ENCODE results near the gene RSPO3. TPM values are rescaled to one million over a fixed set of nuclear protein-coding genes. Genes with fewer than 3 reads are reported as not detected.

The RSPO3 gene
- total and polyA plus RNA-seq, 9 of the 15 experiments (the other 6 are each of a cell fraction or from before 2014, with no cell fraction given), result not detected

- TF ChIP-seq TEAD1 (CRISPR knock-in tag; IDR thresholded peaks at IDR 0.05), result no peak
- no peak for TF ChIP-seq YBX1 (IDR thresholded peaks at IDR 0.05)
- no peak for TF ChIP-seq ZNF408 (CRISPR knock-in tag; IDR thresholded peaks at IDR 0.05; ENCODE audit: low read depth)
- TF ChIP-seq CCNT2 (IDR thresholded peaks at IDR 0.05; ENCODE audit: borderline replicate concordance, extremely low read depth, insufficient read length, low read depth, low read length), result no peak
- TF ChIP-seq ZNF639 (CRISPR knock-in tag; conservative IDR thresholded peaks at IDR 0.05 in 1 of 2, IDR thresholded peaks at IDR 0.05 in 1 of 2), result no peak
- peak; percentile 96 for TF ChIP-seq STAG1 (CRISPR knock-in tag; IDR thresholded peaks at IDR 0.05; ENCODE audit: borderline replicate concordance)
- peak; percentile 68 for TF ChIP-seq DEAF1 (CRISPR knock-in tag; IDR thresholded peaks at IDR 0.05)
- no peak for TF ChIP-seq HDAC6 (IDR thresholded peaks at IDR 0.05; ENCODE audit: low read depth, low read length)
- no peak for TF ChIP-seq HNRNPLL (IDR thresholded peaks at IDR 0.05; ENCODE audit: low read depth, low read length, poor library complexity, severe bottlenecking)
- no peak for TF ChIP-seq ZKSCAN3 (CRISPR knock-in tag; IDR thresholded peaks at IDR 0.05)
- no peak for TF ChIP-seq ZNF121 (CRISPR knock-in tag; conservative IDR thresholded peaks at IDR 0.05)
- no peak for TF ChIP-seq STAT5B (CRISPR knock-in tag; IDR thresholded peaks at IDR 0.05)
- TF ChIP-seq CREB3L1 (IDR thresholded peaks at IDR 0.05; ENCODE audit: borderline replicate concordance, low read depth), result no peak
- no peak for TF ChIP-seq ZNF280B (CRISPR knock-in tag; IDR thresholded peaks at IDR 0.05)
- no peak for TF ChIP-seq SMARCE1 (IDR thresholded peaks at IDR 0.05)
- no peak for TF ChIP-seq ZNF24 (IDR thresholded peaks at IDR 0.05)
- TF ChIP-seq CTCF (IDR thresholded peaks at IDR 0.05 in 2 of 3, conservative IDR thresholded peaks at IDR 0.05 in 1 of 3; ENCODE audit: insufficient read depth in 2 of 3, low read depth in 1 of 3, low read length in 3 of 3), result peak; percentile 73 to 80 (median 74)
- TF ChIP-seq RFX5 (IDR thresholded peaks at IDR 0.05; ENCODE audit: low read depth, low read length), result no peak
These were observed 2.5 kb downstream of the RSPO3 start (continued) for GRCh38 chr6:127120787-127121636.

Data from K562 (cell line).